ENCODE results near the gene FOXD1. TPM values are rescaled to one million over a fixed set of nuclear protein-coding genes. Genes with fewer than 3 reads are reported as not detected.

The FOXD1 gene
- total RNA-seq, 4 donors from 2014 or later: 2.4 to 13.9 (median 9.6) TPM; not detected in 1

DNA sequence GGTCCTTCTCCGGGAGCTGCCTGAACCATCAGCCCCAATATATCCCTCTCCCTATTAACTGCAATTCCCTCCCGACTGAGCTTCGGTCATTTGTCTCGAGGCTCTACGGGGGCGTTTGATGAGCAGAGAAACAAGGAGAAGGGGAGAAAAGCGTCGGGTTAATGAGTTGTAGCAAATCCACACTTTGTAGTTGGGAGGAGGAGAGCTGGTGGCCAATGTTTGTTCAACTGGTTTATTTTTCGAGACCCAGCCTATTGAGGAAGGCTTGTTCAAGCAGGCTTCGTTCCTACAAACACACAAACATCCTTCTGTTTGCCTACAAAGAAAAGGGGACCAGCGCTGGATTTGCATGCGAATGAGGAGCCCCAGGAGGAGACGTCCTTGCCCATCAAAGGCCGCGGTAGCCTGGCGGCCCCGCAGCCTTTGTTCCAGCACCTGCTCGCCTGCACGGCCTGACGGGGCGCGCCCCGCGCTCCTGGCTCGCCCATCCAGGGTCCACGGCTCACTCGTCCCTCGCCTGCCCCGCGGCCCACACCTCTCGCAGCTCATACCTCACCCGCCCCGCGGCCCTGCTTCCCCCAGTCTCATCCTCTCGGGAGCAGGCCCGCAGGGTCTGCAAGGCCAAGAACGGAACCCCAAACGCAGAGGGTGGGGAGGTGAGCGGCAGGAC lies 4.6 kb downstream of the FOXD1 start:
- TF ChIP-seq POLR2AphosphoS5 (IDR thresholded peaks at IDR 0.05) (no peak), EP300 (IDR thresholded peaks at IDR 0.05) (no peak), POLR2A (IDR thresholded peaks at IDR 0.05) (no peak), CTCF (IDR thresholded peaks at IDR 0.05) (no peak)
- Histone ChIP-seq H3K4me3 (no peak overlapping the region), H3K27me3 (peaks cover 97% of the 10 kb centered on the region), H3K4me1 (peaks cover 0 to 23% (median 5%) of the 10 kb centered on the region in 3 donors), H3K27ac (no peak overlapping the region), H3K36me3 (no peaks in the 10 kb centered on the region), H3K9me3 (no peaks in the 10 kb centered on the region)
- ATAC-seq: no peak
- WGBS, 2 donors (ENCODE audit: low coverage in 1 of 2): 31 to 62% methylated on average over 7 to 11 of the region's 39 CpGs

GRCh38 chr5:73442996-73443627 lies 5.5 kb downstream of the FOXD1 start:
- no peak for TF ChIP-seq EP300 (IDR thresholded peaks at IDR 0.05)
- no peak for TF ChIP-seq CTCF (IDR thresholded peaks at IDR 0.05)
- TF ChIP-seq POLR2AphosphoS5 (IDR thresholded peaks at IDR 0.05): no peak
- no peak for TF ChIP-seq POLR2A (IDR thresholded peaks at IDR 0.05)
- Histone ChIP-seq H3K4me3 (no peak overlapping the region), H3K27me3 (peaks cover 97% of the 10 kb centered on the region), H3K9me3 (no peaks in the 10 kb centered on the region), H3K27ac (no peak overlapping the region), H3K4me1 (peaks cover 0 to 14% (median 4%) of the 10 kb centered on the region in 3 donors), H3K36me3 (no peaks in the 10 kb centered on the region)
- 40 to 48% methylated on average over 4 of the region's 4 CpGs for WGBS, 2 donors (ENCODE audit: low coverage in 1 of 2)
- no peak for ATAC-seq

DNA sequence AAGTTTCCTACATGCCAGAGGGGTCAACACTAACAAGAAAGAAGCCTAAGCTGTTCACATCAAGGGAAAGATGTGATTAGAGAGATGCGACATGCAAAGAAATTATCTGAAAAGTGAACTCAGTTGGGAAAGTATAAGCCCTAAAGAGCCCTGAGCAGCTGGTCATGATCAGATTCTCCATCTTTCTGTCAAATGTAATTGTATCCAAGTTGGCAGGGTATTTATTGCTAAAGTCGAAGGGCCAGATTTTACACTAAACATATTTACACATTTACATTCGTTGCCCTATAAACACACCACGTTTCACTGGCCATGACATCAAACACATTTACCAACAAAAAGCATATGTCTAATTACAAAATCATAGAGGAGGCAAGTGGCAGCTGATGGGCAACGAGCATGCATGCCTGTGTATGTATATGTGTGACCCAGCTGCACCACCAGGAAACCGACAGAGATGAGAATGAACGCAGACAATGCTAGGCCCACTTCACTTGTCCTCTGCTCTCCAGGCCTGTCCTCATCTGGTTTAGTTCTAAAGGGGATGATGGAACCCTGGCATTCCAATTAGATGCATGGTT lies 6.3 kb downstream of the FOXD1 start:
- 38 to 70% methylated on average over 5 to 7 of the region's 7 CpGs for WGBS, 2 donors (ENCODE audit: low coverage in 1 of 2)
- Histone ChIP-seq H3K27me3 (peaks cover 97% of the 10 kb centered on the region), H3K4me1 (peaks cover 0 to 14% (median 4%) of the 10 kb centered on the region in 3 donors), H3K36me3 (no peaks in the 10 kb centered on the region), H3K4me3 (no peak overlapping the region), H3K9me3 (no peaks in the 10 kb centered on the region), H3K27ac (no peak overlapping the region)
- ATAC-seq: no peak
- TF ChIP-seq CTCF (IDR thresholded peaks at IDR 0.05) (no peak), EP300 (IDR thresholded peaks at IDR 0.05) (no peak), POLR2A (IDR thresholded peaks at IDR 0.05) (no peak), POLR2AphosphoS5 (IDR thresholded peaks at IDR 0.05) (no peak)

DNA sequence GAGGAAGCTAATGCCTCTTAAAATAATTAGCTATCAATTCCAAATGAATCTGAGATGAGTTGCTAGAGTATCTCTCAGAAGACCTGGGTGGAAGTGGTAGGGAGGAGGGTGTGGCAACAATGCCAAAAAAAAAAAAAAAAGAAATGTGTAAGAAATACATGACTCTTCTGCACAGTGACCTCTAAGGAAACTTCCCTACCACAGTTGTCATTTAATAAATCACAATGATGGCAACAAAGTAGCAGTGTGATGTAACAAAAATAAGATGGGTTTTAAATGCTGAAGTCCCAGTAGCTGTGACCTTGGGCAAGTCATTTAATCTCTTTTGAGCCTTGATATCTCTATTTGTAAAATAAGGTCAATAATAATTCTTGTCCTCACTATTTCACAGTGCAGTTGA lies 7.2 kb downstream of the FOXD1 start:
- Histone ChIP-seq H3K4me3 (no peak overlapping the region), H3K36me3 (no peaks in the 10 kb centered on the region), H3K4me1 (peaks cover 0 to 17% (median 5%) of the 10 kb centered on the region in 3 donors), H3K27me3 (peaks cover 100% of the 10 kb centered on the region), H3K9me3 (no peaks in the 10 kb centered on the region), H3K27ac (no peak overlapping the region)
- TF ChIP-seq POLR2AphosphoS5 (IDR thresholded peaks at IDR 0.05): no peak
- TF ChIP-seq EP300 (IDR thresholded peaks at IDR 0.05): no peak
- TF ChIP-seq POLR2A (IDR thresholded peaks at IDR 0.05): no peak
- TF ChIP-seq CTCF (IDR thresholded peaks at IDR 0.05): no peak
- ATAC-seq: no peak
